MM.1S (cell line): ENCODE data around the gene ESYT1.

Source experiments
- DNase-seq: peaks from one replicate; pipeline ENCODE4 v3.0.0-alpha.2; 2015
- H2AFZ ChIP-seq: fragments of 300-600 bp; sonication (generic); 2 replicates; pipeline ENCODE4 v1.6.0; 2016; ENCODE audit warnings: antibody characterized with exemption, low read length
- H3F3A ChIP-seq: fragments of 300-600 bp; sonication (generic); 2 replicates; pipeline ENCODE4 v1.6.1; 2016; ENCODE audit warnings: mild to moderate bottlenecking, antibody characterized with exemption, low read length, moderate library complexity, mixed read lengths; ENCODE audit not compliant: insufficient read depth
- H3K27ac ChIP-seq: fragments of 300-600 bp; sonication (generic); 2 replicates; pipeline ENCODE4 v1.5.1; 2016; ENCODE audit warnings: mild to moderate bottlenecking, low read length
- H3K27me3 ChIP-seq: fragments of 300-600 bp; sonication (generic); replicated peaks from 2 replicates; pipeline ENCODE4 v1.6.0; 2016; ENCODE audit warnings: low read length; ENCODE audit not compliant: insufficient read depth
- H3K36me3 ChIP-seq: fragments of 300-600 bp; sonication (generic); replicated peaks from 2 replicates; pipeline ENCODE4 v1.6.1; 2016; ENCODE audit warnings: mild to moderate bottlenecking, low read length, mixed read lengths; ENCODE audit not compliant: insufficient read depth
- H3K4me1 ChIP-seq: fragments of 300-600 bp; sonication (generic); 2 replicates; pipeline ENCODE4 v1.6.1; 2016; ENCODE audit warnings: low read length, mixed read lengths
- H3K4me2 ChIP-seq: fragments of 300-600 bp; sonication (generic); 2 replicates; pipeline ENCODE4 v1.6.0; 2016; ENCODE audit warnings: low read depth, low read length
- H3K4me3 ChIP-seq: fragments of 300-600 bp; sonication (generic); 2 replicates; pipeline ENCODE4 v1.5.1; 2016; ENCODE audit warnings: low read length, mixed read lengths
- H3K79me2 ChIP-seq: fragments of 300-600 bp; sonication (generic); 2 replicates; pipeline ENCODE4 v1.6.1; 2016; ENCODE audit warnings: mixed run types, low read length, mixed read lengths
- H3K9ac ChIP-seq: fragments of 300-600 bp; sonication (generic); 2 replicates; pipeline ENCODE4 v1.6.1; 2016; ENCODE audit warnings: low read length, mixed read lengths
- H3K9me2 ChIP-seq: fragments of 300-600 bp; sonication (generic); replicated peaks from 2 replicates; pipeline ENCODE4 v1.6.1; 2016; ENCODE audit warnings: mild to moderate bottlenecking, low read length, mixed read lengths; ENCODE audit not compliant: insufficient read depth
- H3K9me3 ChIP-seq: fragments of 300-600 bp; sonication (generic); replicated peaks from 2 replicates; pipeline ENCODE4 v1.6.1; 2016; ENCODE audit warnings: mild to moderate bottlenecking, low read length, mixed read lengths; ENCODE audit not compliant: insufficient read depth
- H4K20me1 ChIP-seq: fragments of 300-600 bp; sonication (generic); 2 replicates; pipeline ENCODE4 v1.6.1; 2016; ENCODE audit warnings: mild to moderate bottlenecking, low read length, moderate library complexity, mixed read lengths; ENCODE audit not compliant: insufficient read depth
- CTCF ChIP-seq: fragments of 300-600 bp; sonication (generic); IDR thresholded peaks from 2 replicates; pipeline ENCODE4 v1.5.1; 2016; ENCODE audit warnings: antibody characterized with exemption, low read length, mixed read lengths
- EZH2 ChIP-seq: fragments of 300-600 bp; sonication (generic); optimal IDR thresholded peaks from 2 replicates; pipeline ENCODE3; 2017; ENCODE audit warnings: low read depth, mild to moderate bottlenecking, antibody characterized with exemption, low read length, mixed read lengths
- EZH2phosphoT487 ChIP-seq: fragments of 300-600 bp; sonication (generic); IDR thresholded peaks from 2 replicates; pipeline ENCODE4 v1.6.1; 2018; ENCODE audit warnings: antibody characterized with exemption, low read length

Gene ESYT1

DNA sequence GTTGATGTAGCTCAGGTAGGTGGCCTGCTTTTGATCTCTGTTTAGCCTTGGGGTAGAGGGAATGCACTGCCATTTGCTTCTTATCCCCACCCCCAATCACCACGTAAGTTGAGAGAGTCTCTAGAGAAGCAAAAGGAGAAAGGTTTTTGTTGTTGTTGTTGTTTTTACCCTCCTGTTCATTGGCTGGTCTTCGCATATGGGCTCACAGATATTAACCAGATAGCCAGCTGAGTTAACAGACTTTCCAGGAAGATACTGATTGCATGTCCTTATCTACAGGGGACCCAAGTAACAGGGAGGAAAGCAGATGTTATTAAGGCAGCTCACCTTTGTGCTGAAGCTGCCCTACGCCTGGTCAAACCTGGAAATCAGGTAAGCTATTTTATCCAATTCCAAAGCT lies 20.8 kb upstream of the ESYT1 start:
- H3K4me2 ChIP-seq: no peak overlapping the region

GRCh38 chr12:56110571-56110970 lies 17.5 kb upstream of the ESYT1 start:
- peaks cover 3% of the 10 kb centered on the region for H3K4me1 ChIP-seq
- no peak overlapping the region for H3K9ac ChIP-seq
- no peaks in the 10 kb centered on the region for H3K9me3 ChIP-seq
- H2AFZ ChIP-seq: no peak overlapping the region
- no peak overlapping the region for H3K4me3 ChIP-seq
- no peaks in the 10 kb centered on the region for H3K9me2 ChIP-seq
- DNase-seq: no peak
- H4K20me1 ChIP-seq: peaks cover 6% of the 10 kb centered on the region; the same call in 1 of the 2 replicates
- H3K36me3 ChIP-seq: peaks cover 38% of the 10 kb centered on the region
- no peak overlapping the region for H3K27ac ChIP-seq
- H3K4me2 ChIP-seq: no peak overlapping the region
- H3K27me3 ChIP-seq: no peaks in the 10 kb centered on the region
- peaks cover 30% of the 10 kb centered on the region for H3K79me2 ChIP-seq
- peaks cover 37% of the 10 kb centered on the region for H3F3A ChIP-seq
- TF ChIP-seq EZH2 (no peak), EZH2phosphoT487 (no peak), CTCF (no peak)

More for the DNA sequence above, 20.8 kb upstream of the ESYT1 start:
- no peaks in the 10 kb centered on the region for H3K27me3 ChIP-seq
- H4K20me1 ChIP-seq: peaks cover 6% of the 10 kb centered on the region; the same call in 1 of the 2 replicates
- peaks cover 7% of the 10 kb centered on the region for H3K4me1 ChIP-seq
- no peak overlapping the region for H3K9ac ChIP-seq
- no peak overlapping the region for H3K27ac ChIP-seq
- H3K4me3 ChIP-seq: no peak overlapping the region
- H3K9me2 ChIP-seq: no peaks in the 10 kb centered on the region
- H3K79me2 ChIP-seq: peaks cover 42% of the 10 kb centered on the region
- no peak for DNase-seq
- peaks cover 35% of the 10 kb centered on the region for H3K36me3 ChIP-seq
- H3K9me3 ChIP-seq: no peaks in the 10 kb centered on the region
- H2AFZ ChIP-seq: no peak overlapping the region
- TF ChIP-seq EZH2: no peak
- TF ChIP-seq EZH2phosphoT487: no peak
- no peak for TF ChIP-seq CTCF
- peaks cover 10% of the 10 kb centered on the region; the same call in 1 of the 2 replicates for H3F3A ChIP-seq

DNA sequence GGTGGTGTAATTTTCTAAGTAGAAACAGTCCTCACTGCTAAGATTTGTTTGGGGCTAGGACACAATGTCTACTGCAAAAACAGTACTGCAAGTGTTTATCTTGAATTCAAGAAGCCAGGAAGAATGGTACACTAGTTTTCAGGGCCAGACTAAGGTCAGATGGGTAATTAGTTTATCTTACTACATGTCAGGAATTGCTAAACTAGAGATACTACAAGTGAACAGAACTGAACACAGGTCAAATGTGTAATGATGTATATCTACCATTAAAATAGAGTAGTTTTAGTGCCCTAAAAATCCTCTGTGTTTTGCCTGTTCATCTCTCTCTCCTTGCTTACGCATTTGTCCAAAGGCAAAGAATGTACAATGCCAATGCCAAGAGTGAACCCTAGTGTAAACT lies 14.0 kb upstream of the ESYT1 start:
- Histone ChIP-seq H3K79me2 (peaks cover 17% of the 10 kb centered on the region), H3K27ac (no peak overlapping the region), H3K4me1 (peaks cover 3% of the 10 kb centered on the region; the same call in 1 of the 2 replicates), H3K4me3 (no peak overlapping the region), H3F3A (peaks cover 64% of the 10 kb centered on the region), H3K9me2 (no peaks in the 10 kb centered on the region), H4K20me1 (no peaks in the 10 kb centered on the region), H3K9ac (no peak overlapping the region), H3K9me3 (no peaks in the 10 kb centered on the region), H3K4me2 (no peak overlapping the region), H3K27me3 (no peaks in the 10 kb centered on the region), H2AFZ (no peak overlapping the region), H3K36me3 (peaks cover 23% of the 10 kb centered on the region; the same call in 1 of the 2 replicates)
- no peak for TF ChIP-seq EZH2phosphoT487
- no peak for DNase-seq

DNA sequence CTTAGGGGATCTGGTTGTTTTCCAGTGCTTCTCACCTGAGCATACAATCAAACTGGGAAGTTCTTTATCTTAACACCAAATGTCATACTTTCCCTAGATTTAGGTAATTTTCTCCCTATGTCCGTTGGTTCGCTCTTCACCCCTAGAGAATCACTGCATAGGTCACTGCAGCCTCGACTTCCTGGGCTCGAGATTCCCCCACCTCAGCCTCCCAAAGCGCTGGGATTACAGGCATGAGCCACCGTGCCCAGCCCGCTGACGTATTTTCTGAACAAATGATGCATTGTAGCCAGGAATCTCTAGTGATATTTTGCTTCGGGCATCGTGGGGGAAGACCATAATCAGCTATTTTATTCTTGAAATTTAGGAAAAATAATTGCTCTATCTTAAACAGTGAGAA lies 12.7 kb upstream of the ESYT1 start:
- TF ChIP-seq EZH2 (no peak), EZH2phosphoT487 (no peak), CTCF (no peak)
- H3K9ac ChIP-seq: peak overlapping the region; percentile 90
- H4K20me1 ChIP-seq: no peaks in the 10 kb centered on the region
- H3K4me3 ChIP-seq: peak overlapping the region; percentile 77
- peaks cover 30% of the 10 kb centered on the region for H3K79me2 ChIP-seq
- no peaks in the 10 kb centered on the region for H3K9me2 ChIP-seq
- peaks cover 12% of the 10 kb centered on the region for H3K4me1 ChIP-seq
- H3K9me3 ChIP-seq: no peaks in the 10 kb centered on the region
- no peaks in the 10 kb centered on the region for H3K27me3 ChIP-seq
- H2AFZ ChIP-seq: peak overlapping the region; percentile 79; the same call in 1 of the 2 replicates
- peak overlapping the region; percentile 69 for H3K4me2 ChIP-seq
- DNase-seq: no peak
- H3K27ac ChIP-seq: peak overlapping the region; percentile 89; the same call in 1 of the 2 replicates
- H3F3A ChIP-seq: peaks cover 66% of the 10 kb centered on the region
- peaks cover 18% of the 10 kb centered on the region; the same call in 1 of the 2 replicates for H3K36me3 ChIP-seq
